EH (cell line): Measurements from ENCODE around the gene POU2F1.
A peak's percentile ranks its signal among the peaks of the same experiment; 100 is the strongest.

Experiments used
- DNase-seq: peaks from one replicate; pipeline ENCODE4 v3.0.0-alpha.2; 2015; ENCODE audit warnings: low read depth

Gene POU2F1

DNA sequence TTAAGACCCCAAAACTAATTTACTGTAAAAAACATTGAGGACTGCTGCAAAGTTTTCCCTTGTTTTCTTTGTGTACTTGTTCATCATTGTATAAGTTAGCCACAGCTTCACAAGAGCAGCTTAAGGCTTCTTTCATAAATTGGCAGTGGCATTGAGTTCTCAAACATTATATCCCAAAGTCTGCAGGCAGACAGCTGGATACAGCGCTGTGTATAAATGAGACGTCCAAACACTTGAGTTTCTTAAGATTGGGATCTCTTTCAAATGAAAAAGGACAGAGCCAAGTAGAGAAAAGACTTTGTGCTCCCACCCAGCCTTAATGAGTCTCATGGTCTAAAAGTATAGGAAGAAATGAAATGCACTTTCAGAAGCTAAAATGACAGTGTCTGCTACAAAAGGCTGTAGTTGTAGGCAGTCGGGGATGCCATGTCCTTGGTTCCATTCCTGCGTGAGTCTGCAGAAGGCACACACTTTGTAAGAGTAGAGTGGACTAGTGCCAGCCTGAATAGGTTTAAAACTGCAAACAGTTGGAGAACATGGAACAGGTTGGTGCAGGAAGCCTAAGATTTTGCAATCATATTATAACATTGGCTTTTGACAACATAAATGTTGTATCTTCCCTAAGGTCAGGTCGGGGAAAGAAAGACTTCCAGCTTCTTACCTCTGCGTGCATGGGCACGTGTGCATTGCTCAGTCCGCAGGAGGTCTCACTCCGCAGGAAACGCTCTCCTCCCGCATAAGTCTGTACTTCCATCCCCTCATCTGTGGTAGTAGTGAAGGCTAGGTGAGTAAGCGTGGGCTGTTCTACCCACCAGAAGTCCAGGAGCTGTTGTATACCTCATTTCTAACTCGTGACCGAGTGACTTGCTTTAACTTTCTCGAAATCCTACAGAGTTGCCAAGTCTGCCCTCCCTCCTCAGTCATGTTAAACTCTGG lies 203.3 kb downstream of the POU2F1 start:
- DNase-seq, result no peak

DNA sequence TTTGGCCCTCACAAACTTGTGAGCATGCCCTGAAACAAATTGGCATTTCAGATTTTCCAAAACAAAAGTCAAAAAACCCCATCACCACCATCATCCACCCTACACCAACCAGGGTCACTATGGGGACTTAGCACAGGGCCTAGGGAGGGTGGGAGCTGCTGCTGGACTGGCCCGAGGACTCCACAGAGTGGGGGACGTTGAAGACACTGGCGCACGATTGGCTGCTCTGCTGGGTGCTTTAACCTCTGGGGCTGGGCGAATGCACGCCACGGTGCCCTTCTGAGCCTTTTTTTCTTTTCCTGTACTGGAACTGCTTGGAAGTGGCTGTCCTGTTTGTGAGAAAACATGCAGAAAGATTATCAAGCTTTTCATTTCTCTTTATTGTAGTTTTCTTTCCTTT lies 204.8 kb downstream of the POU2F1 start:
- DNase-seq, result no peak

DNA sequence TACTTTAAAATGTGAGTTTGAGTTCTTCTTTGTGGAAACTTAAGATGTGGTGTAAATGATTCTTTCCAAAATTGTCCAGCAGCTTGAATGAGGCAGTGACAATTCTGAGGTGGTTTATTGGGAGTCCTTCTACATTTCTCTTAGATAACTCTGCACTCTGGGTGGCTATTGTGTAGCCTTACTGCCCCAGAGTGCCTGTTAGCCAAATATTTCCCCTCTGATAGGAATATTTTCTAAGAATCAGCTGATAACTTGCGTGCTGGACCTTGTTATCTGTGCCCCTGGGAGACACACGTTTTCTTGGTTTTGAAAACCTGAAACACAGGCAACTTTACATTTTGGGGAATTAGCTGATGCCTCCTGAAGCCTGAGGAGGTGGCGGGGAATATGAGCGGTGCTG lies 206.0 kb downstream of the POU2F1 start:
- no peak for DNase-seq

DNA sequence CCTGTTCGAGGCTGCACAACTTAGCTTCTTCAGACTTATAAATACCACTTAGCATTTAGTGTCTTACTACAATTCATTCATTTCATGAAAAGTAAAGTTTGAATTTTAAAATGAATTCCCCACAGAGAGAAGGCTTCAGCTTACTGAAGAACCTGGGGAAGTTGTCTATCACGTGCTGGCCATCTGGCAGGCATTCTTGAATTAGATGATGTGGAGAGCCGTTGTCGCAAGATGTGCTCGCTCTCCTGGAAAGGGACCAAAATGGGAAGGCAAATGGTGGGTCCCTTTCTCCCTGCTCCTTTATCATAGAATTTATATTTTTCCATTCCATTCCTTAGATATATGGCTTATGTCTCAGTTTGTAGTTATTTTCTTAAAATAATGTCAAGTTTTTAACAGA lies 207.2 kb downstream of the POU2F1 start:
- peak; percentile 5 for DNase-seq

DNA sequence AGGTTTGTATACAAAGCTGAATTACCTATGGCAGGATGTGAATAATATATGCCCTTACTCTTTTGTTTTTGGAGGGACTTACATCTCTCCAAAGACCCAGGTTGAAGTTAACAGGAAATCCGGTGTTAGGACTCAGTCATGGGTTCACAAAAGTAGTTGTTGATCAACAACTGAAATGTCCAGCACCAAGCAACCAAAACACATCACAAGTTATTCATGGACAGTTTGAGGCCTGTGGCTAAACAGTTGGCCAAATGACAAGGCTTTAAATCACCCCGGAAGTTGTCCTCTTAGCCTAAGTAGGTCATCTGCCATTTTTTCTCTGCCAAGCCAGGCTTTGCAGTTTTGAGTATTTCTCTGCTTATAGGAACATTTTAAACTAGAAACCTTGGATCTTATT lies 207.7 kb downstream of the POU2F1 start:
- peak; percentile 27 for DNase-seq

DNA sequence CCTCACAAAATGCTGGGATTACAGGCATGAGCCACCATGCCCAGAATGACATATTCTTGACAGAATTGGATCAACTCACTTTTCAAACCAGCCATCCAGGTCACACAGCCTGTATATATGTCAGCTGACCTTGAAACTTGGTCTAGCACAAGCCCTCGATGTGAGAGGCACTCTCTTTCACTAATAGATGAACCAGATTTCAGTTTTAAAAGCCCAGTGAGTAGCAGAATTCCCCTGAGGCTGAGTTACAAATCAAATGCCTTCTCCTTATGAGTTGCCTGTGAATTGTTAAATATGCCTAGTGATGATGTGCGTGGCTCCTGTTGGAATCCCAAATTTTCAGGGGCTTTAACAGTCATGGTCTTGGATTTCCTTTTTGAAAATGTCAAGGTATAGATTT lies 208.9 kb downstream of the POU2F1 start:
- no peak for DNase-seq

DNA sequence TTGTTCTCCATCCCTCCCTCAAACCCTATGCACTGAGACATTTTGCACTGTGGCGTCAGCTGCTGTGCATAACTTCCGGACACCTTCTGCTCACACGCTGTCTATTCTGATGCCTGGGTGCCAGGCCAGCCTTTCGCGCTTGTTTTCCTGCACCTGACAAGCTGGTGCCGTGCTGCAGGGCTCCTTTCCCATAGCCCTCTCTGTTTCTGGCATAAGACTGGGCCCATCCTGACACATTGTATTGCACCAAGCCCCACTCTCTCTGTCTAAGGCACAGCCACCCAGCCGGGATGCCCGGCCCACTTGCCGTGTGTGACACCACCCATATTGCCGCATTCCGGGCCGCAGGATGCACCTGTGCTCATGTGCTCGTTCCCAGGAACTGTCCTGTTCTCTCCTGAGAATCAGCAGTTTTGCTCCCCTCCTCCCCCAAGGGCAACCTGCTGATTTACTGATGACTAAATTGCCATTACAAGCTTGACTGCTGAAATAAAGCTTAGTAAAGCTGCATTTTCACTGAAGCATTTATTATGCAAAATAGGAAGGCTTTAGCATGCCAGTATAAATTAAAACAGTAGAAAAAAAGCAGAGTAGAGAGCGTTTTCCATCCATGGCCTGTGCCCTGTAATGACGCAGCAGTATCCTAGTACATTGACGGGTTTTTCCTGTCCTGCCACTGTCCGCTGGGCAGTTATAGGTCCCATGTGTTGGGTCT lies 209.6 kb downstream of the POU2F1 start:
- no peak for DNase-seq

DNA sequence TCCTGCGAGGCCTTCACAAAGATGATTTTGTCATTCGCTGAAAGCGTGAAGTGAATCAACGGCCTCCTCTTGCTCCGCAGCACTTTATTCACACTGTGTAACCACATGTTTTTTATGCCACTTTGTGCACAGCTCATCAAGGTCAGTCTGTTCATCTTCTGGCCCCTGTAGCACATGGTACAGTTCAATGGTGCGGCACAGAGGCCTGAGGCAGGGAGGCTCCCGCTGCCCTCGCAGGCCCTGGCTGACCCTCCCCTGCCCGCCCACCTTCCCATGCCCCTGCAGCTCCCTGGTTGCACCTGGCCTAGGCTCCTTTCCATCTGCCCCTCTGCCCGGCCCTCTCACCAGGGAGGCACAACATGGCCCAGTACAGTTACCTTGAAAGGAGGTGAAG lies 210.2 kb downstream of the POU2F1 start:
- DNase-seq, result no peak

DNA sequence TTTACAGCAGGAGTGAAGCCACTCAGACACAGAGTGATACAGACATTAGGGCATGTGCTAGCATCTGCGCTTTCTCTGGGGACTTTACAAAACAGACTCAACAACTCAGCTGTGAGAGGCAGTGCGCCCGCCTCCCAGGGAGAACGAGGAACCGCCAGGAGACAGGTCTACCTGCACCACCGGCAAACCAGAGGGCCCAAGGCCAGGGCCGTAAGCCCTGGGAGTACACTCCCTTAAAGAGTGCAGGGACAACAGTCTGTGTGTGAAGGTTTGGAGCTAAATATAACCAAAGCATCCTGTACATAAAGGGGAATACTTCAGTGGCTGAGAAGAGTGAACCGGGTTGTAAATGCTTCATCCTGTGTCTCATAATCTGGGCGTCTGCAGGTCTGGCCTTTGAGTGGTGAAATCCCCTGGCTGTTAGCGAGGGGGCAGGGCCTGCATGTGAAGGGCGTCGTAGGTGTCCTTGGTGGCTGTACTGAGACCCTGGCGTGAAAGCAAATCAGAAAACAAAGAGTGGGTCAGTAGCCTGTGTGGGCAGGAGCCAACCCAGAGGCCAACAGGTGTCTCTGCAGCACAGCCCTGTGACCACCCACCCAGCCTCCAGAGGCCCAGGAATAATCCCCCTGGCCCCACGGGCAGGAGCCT lies 210.7 kb downstream of the POU2F1 start:
- DNase-seq, result no peak

DNA sequence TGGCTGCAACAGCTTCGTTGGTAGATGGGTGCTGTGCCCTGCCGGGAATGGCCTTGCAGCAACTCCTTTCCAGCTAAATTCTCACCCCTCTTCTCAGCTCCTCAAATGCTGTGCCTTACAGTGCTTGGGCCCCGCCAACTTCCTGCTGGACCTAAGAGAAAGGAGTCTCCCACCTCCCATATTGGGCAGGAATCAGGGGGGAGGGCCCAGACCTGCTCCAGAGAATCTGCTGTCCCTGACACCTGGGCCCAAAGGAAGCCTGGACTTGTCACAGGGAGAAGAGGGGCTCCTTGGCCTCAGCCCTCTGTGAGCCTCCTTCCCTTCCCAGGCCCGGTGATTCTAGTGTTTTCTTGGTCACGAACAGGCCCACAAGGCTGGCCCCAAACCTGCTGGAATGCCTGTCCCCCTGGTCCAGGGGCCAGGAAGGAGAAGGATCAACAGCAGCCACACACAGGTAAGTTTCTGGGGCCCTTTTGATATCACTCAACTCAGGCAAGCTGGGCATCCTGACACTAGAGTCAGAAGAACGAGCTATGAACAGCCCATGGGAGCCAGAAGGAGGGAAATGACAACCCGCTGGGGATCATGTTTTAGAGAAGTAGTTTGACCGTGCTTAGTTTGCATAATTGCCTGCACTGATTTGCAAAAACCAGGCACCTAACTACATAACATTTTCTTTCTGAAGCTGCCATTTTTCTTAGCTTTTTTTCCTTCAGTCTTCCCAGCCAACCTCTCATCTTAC lies 211.4 kb downstream of the POU2F1 start:
- DNase-seq, result no peak

DNA sequence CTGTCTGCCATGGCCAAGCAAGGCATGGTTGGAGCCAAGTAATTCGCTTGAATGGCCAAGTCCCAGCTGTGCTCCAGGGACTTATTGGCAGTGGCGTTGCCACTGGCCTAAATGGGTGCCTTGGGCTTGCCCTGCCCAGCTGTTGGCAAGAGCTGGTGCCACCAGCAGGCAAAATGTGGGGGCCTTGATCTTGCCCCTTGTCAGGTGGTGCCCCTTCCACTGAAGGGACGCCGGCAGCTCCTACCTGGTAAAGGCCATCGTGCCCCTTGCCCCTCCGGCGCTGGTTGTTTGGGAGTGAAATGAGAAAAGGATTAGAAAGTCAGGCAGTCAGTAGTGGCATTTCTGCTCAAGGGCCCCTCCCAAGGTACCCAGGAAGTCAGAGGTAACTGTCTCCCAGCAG lies 212.1 kb downstream of the POU2F1 start:
- DNase-seq, result no peak

DNA sequence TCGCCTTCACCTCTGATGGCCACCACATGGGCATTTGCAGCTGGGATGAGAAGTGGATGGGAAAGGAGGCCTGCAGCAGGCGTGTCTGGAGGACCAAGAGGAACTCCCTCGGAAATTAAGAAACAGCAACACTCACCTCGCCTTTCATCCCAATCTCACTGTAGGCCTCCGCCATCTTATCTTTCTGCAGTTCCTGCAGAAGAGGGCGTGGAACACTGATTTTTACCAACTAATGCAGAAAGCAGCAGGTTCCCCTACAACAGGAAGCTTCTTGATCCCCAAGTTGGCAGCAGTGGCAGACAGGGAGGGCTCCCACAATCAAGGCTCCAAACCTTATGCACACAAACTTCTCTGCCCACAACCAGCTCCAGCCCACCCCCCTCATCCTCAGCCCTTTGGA lies 213.2 kb downstream of the POU2F1 start:
- DNase-seq, result no peak

DNA sequence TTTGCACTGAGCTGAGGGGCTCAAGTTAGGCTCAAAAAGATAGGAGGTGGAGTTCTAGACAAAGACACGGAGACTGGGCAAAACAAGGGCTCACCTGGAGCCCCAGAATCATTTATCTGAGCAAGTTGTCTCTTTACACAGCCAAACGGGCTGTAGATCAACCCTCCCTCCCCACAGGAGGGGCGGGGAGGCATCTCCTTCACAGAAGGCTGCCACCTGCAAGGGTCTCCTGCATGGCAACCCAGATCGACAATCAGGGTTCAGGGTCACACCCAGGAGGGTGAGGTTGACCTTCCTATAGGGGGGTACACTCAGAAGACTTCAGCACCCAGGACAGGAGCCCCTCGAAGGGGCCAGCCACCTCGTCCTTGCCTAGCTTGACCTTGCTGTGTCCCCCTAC lies 213.6 kb downstream of the POU2F1 start:
- DNase-seq, result no peak

DNA sequence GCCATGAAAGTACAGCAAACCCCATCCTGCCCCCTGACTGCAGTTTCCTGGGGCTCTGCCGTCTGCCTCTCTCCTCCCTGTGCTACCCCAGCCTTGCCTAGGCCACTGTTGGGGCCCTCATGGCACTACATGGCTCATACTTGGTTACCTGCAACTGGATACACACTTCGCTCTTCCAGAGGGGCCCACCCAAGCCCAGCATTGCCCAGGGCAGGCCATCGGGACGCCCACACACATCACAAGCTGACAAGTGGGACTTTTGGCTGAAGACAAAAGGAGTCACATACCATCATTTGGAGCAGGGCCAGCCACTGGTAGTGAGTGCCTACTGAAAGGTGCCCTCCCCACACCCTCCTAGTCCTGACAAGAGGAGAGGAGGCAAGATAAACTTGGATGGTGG lies 214.8 kb downstream of the POU2F1 start:
- DNase-seq, result no peak

DNA sequence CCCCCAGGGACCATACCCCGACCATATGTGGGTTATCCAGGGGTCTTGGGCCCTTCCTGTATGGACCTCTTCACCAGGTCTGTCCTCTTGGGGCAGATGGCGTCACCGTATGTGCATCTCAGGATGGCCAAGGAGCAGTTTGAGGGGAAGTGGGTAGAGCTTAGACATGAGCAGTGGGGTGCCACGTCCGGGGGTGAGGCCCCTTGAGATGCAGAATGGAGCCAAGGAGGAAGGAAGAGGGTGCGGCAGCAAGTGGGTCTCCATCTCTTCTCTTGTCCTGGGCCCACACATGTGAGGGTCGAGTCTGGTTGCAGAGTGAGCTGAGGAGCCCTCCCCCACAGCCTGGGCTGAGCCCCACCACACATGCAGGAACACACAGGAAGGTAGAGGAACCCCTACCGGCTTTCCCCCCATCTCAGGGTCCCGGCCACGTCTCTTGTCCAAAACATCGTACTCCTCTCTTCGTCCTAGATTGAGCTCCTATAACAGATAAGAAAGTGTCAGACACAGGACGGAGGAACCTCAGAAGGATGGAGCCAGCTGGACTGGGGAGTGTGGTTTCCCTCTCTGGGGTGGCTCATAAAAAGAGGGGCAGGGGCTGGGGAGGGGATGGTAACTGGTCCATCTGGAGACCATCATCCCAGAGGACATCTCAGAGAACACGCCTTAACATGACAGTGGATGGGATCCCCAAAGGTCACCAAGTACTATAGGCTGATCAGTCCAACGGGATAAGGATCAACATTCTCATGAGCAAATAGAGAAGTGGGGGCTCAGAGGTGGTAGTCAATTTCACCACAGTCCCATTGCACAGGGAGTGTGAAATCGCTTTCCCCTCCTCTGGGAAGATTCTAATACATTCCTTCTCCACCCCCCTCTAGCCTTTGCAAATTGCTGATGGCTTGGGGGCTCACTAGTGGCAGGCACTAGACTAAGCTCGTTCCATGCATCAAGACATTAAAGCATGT lies 217.8 kb downstream of the POU2F1 start:
- no peak for DNase-seq

DNA sequence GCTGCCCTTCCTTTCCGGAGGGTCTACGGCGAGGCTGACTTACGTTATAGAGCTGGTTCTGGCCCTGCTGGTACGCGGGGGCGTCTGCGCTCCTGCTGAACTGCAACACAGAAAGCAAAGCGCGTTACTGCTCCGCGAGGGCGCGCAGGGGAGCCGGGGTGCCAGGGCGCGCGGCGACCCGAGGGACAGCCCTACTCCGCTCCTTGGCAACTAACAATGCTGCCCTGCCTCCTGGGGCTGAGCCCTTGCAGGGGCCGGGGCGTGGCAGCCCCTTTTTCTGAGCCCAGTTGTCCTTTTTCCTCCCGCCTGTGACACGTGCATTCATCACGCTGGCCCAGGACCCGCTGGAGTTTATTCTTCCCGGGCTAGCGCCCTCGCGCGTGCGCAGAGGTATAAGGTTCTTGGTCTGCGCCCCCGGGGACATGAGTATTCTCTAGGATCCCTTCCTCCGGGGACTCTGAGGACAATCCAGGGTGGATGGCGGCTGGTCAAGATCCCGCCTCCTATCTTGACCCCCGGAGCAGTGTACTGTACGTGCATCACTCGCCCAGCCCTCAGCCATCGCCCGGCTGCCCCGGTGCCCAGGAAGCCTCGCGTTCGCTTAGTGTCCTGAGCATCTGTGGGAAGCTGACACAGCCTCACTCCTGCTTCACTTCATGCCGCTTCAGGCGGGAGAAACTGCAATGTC lies 218.8 kb downstream of the POU2F1 start:
- peak; percentile 44 for DNase-seq

DNA sequence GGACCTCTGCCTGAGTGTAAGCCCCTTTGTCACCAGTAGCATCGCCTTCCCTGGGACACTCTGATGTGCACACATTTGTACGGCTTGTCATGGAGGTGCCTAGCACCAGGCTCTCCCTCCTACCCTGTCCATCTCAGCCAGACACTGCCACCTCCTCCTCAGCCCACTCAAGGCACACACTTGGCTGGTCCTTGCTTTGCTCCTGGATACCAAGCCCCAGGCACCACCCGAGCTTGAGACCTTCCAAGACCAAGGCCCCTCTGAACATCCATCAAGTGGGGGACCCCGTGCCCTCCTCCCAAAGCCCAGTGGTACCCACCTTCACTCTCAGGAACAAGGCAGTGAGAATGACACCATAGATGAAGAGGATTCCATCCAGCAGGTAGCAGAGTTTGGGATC lies 219.7 kb downstream of the POU2F1 start:
- DNase-seq, result no peak

DNA sequence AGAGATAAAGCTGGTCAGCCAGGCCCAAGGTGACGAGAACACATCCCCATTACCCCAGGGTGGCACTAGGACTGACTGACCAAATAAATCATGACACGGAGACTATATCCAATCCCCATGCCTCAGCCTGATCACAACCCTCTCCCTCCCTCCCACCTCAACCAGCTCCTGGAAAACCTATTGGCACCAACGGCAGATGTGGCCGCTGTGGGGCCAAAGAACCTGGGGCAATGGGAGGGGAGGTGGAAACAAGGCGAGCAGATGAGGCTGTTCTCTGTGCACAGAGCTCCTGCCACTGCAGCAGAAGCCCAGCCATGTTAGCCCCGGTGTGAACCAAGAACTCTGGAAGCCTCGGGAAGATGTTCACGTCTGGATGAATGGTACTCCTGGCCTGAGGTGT lies 220.1 kb downstream of the POU2F1 start:
- DNase-seq, result no peak

DNA sequence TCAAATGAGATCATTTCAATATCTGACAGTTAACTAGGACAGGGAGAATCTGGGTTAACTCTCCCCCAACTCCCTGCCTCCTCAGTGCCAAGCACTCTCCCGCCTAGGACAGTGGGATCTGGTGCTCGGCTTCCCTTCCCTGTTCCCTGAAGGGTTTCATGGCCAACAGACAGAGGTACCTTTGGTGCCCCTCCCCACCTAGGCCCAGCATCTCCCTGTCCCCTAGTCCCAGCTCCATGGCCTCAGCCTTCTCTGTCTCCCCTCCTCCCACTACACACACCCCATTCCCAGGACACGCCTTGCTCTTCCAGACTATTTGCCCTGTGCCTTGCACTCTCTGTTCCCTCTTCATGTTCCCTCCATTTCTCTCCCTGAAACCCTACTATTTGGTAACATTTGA lies 220.5 kb downstream of the POU2F1 start:
- no peak for DNase-seq

DNA sequence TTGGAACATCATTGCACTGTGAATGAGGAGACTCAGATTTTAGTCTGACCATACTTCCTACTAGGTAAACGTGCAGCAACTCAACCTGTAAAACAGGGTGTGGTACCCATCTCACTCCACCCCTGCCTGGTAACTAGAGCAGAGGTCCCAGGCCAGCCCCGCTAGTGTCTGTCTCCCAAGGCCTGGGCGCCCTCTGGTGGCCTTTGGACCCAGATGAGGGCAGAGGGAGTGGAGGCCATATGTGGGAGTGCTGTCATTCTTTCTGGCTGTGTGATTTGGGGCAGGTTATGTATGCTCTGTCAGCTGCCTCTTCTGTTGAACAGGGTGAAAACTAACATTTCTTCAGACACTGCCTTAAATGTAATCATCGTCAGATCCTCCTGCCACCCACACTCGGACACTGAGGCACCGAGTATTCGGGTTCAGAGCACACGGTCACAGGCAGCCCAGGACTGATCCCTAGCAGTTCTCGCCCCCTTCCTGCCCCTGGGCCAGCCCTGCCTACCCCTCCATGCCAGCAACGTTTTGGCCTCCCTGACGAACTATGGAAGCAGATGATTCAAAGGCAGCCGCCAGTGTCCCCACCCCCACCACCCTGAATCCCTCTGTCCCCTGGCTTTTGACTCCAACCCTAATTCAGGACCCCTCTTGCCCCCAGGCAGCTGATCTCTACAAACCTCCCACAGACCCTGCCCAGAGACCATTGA lies 221.6 kb downstream of the POU2F1 start:
- peak; percentile 75 for DNase-seq
